Thoracic aorta (tissue), 2 donors: Measurements from ENCODE around the gene BLOC1S5. TPM values are rescaled to one million over a fixed set of nuclear protein-coding genes. Genes with fewer than 3 reads are reported as not detected.
"Not testable (repeated sequence)": the region's sequence is repeated elsewhere in the genome, so short reads cannot be mapped to it uniquely, and the experiment has no call there.

ENCODE experiments used
- ATAC-seq: fragments of 150-250 bp; one replicate; pipeline ENCODE4 v1.8.0; 2017; ENCODE audit warnings: low read depth; ENCODE audit not compliant: insufficient number of reproducible peaks, low FRiP score
- DNase-seq: peaks from one replicate; pipeline ENCODE4 v3.0.0-alpha.2; 2020; ENCODE audit warnings: low spot score
- H3K27ac ChIP-seq, 2 donors: fragments of 200-600 bp; sonication (generic); 1 replicate in 1 of 2; 2 replicates in 1 of 2; pipeline ENCODE4 v1.5.1; 2016; ENCODE audit warnings: mild to moderate bottlenecking in 2 of 2, moderate library complexity in 2 of 2
- H3K27me3 ChIP-seq: fragments of 200-600 bp; sonication (generic); replicated peaks from 2 replicates; pipeline ENCODE4 v1.6.0; 2016; ENCODE audit warnings: mild to moderate bottlenecking; ENCODE audit not compliant: insufficient read depth
- H3K36me3 ChIP-seq: fragments of 200-600 bp; sonication (generic); one replicate; pipeline ENCODE4 v1.5.1; 2016
- H3K4me1 ChIP-seq, 2 donors: fragments of 200-600 bp; sonication (generic); 1 replicate in 1 of 2; 2 replicates in 1 of 2; pipeline versions ENCODE4 v1.5.1 to v1.6.0; 2016; ENCODE audit warnings: low read depth in 2 of 2, mild to moderate bottlenecking in 1 of 2; ENCODE audit not compliant: control insufficient read depth in 1 of 2
- H3K4me3 ChIP-seq: fragments of 200-600 bp; sonication (generic); 2 replicates; pipeline ENCODE4 v1.5.1; 2016; ENCODE audit warnings: mild to moderate bottlenecking
- H3K9me3 ChIP-seq: fragments of 200-600 bp; sonication (generic); 2 replicates; pipeline ENCODE4 v1.5.1; 2016
- total RNA-seq, 2 donors: library from RNA; depleted of rRNA; stranded (reverse); fragments of >200 nt; gene quantifications; one replicate each; pipeline versions ENCODE4 v1.1.0 to v1.2.3, GENCODE V29; 2016
- TF ChIP-seq, protein P1 (sequence below): fragments of 200-600 bp; sonication (generic); IDR thresholded peaks from one replicate; pipeline ENCODE4 v1.5.1; 2019; ENCODE audit warnings: antibody characterized with exemption

Gene BLOC1S5
- total RNA-seq, 2 donors from 2014 or later: 9.1 to 12.6 TPM

DNA sequence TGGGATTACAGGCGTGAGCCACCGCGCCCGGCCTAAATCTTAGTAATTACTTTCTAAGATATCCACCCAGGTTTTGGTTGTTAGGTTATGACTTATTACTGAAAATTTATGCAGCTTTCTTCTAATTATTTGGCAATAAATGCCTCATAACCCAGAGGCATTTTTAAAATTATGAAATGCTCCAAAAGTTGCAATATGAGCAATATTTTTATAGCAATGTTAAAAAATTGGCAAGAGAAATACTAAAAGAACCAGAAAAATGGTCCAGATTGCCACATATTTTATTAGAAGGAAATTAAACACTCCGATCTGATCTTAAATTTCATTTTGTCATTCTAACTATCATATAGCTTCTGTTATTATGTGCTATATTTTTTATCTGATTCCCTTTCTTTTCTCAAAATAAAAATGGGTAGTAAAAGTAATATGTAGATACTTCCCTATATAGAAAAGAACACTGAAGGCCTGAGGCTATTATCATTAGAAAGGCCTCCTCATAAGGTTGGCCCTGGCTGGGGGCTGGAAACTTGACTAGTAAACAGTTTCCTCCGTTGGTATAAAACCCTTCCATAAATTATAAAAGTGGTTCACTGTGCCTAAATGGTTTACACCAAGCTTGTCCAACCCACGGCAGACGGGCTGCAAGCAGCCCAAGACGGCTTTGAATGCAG lies 22.1 kb downstream of the BLOC1S5 start:
- H3K4me3 ChIP-seq: no peak overlapping the region
- no peak overlapping the region for H3K27ac ChIP-seq
- H3K27me3 ChIP-seq: no peaks in the 10 kb centered on the region
- TF ChIP-seq, protein P1, sequence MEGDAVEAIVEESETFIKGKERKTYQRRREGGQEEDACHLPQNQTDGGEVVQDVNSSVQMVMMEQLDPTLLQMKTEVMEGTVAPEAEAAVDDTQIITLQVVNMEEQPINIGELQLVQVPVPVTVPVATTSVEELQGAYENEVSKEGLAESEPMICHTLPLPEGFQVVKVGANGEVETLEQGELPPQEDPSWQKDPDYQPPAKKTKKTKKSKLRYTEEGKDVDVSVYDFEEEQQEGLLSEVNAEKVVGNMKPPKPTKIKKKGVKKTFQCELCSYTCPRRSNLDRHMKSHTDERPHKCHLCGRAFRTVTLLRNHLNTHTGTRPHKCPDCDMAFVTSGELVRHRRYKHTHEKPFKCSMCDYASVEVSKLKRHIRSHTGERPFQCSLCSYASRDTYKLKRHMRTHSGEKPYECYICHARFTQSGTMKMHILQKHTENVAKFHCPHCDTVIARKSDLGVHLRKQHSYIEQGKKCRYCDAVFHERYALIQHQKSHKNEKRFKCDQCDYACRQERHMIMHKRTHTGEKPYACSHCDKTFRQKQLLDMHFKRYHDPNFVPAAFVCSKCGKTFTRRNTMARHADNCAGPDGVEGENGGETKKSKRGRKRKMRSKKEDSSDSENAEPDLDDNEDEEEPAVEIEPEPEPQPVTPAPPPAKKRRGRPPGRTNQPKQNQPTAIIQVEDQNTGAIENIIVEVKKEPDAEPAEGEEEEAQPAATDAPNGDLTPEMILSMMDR: no peak
- no peaks in the 10 kb centered on the region for H3K4me1 ChIP-seq
- H3K9me3 ChIP-seq: no peaks in the 10 kb centered on the region
- ATAC-seq: no peak
- peaks cover 8% of the 10 kb centered on the region for H3K36me3 ChIP-seq
- DNase-seq: no peak

GRCh38 chr6:8034107-8034506 lies 30.1 kb downstream of the BLOC1S5 start:
- not testable (repeated sequence) for H3K4me3 ChIP-seq, H3K36me3 ChIP-seq, H3K9me3 ChIP-seq, DNase-seq, H3K27me3 ChIP-seq, H3K27ac ChIP-seq, H3K4me1 ChIP-seq, ATAC-seq

DNA sequence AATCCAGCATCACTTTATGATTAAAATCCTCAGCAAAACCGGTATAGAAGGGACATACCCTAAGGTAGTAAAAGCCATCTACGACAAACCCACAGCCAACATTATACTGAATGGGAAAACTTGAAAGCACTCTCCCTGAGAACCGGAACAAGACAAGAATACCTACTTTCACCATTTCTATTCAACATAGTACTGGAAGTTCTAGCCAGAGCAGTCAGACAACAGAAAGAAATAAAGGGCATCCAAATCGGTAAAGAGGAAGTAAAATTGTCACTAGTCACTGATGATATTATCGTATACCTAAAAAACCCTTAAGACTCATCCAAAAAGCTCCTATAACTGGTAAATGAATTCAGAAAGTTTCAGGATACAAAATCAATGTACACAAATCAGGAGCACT lies 33.3 kb downstream of the BLOC1S5 start:
- H3K36me3 ChIP-seq: peaks cover 4% of the 10 kb centered on the region
- H3K4me1 ChIP-seq: peaks cover 0 to 18% of the 10 kb centered on the region in 2 donors
- DNase-seq (no peak), ATAC-seq (no peak)
- H3K27ac ChIP-seq: no peak overlapping the region
- no peaks in the 10 kb centered on the region for H3K27me3 ChIP-seq
- no peak overlapping the region for H3K4me3 ChIP-seq
- no peaks in the 10 kb centered on the region for H3K9me3 ChIP-seq
- TF ChIP-seq, protein P1: no peak

- peaks cover 8% of the 10 kb centered on the region for H3K36me3 ChIP-seq
- H3K27ac ChIP-seq: no peak overlapping the region
- no peak for DNase-seq
- no peaks in the 10 kb centered on the region for H3K9me3 ChIP-seq
- TF ChIP-seq, protein P1: no peak
- H3K27me3 ChIP-seq: no peaks in the 10 kb centered on the region
- H3K4me3 ChIP-seq: no peak overlapping the region
- no peak for ATAC-seq
- peaks cover 0 to 18% of the 10 kb centered on the region in 2 donors for H3K4me1 ChIP-seq
These were observed 34.8 kb downstream of the BLOC1S5 start for GRCh38 chr6:8029243-8029870.

GRCh38 chr6:8027965-8028651 lies 36.1 kb downstream of the BLOC1S5 start:
- no peak overlapping the region for H3K4me3 ChIP-seq
- TF ChIP-seq, protein P1: no peak
- H3K36me3 ChIP-seq: peaks cover 11% of the 10 kb centered on the region
- ATAC-seq (no peak), DNase-seq (no peak)
- H3K27me3 ChIP-seq: no peaks in the 10 kb centered on the region
- no peak overlapping the region for H3K27ac ChIP-seq
- H3K4me1 ChIP-seq: peaks cover 0 to 18% of the 10 kb centered on the region in 2 donors
- no peaks in the 10 kb centered on the region for H3K9me3 ChIP-seq
